ENCODE data around the gene KNOP1.

KNOP1 gene

GRCh38 chr16:19717741-19718623 lies at the start of gene KNOP1, which contains the start of gene IQCK:
Gene KNOP1, minus strand, starts transcription at chr16:19718227. Its CDS starts 3,192 bp downstream, at chr16:19715035.
Gene IQCK, plus strand, starts transcription at chr16:19718271. Its CDS starts 36 bp downstream, at chr16:19718307.
- DNase-seq (ENCODE audit: insufficient read length, low spot score) (peak; percentile 97), FAIRE-seq (peak; percentile 88)

GRCh38 chr16:19767497-19767896 lies 49.5 kb upstream of the KNOP1 start:
- FAIRE-seq (no peak), DNase-seq (ENCODE audit: insufficient read length, low spot score) (no peak)

- DNase-seq (ENCODE audit: insufficient read length, low spot score) = no peak
- no peak for FAIRE-seq
These were observed 49.0 kb upstream of the KNOP1 start for GRCh38 chr16:19766988-19767387.

GRCh38 chr16:19766554-19766884 lies 48.5 kb upstream of the KNOP1 start:
- DNase-seq (ENCODE audit: insufficient read length, low spot score) (no peak), FAIRE-seq (no peak)

GRCh38 chr16:19765860-19766553 lies 48.0 kb upstream of the KNOP1 start:
- FAIRE-seq (no peak), DNase-seq (ENCODE audit: insufficient read length, low spot score) (no peak)

GRCh38 chr16:19760356-19761060 lies 42.5 kb upstream of the KNOP1 start:
- no peak for FAIRE-seq
- DNase-seq (ENCODE audit: insufficient read length, low spot score) = no peak

GRCh38 chr16:19757762-19758595 lies 40.0 kb upstream of the KNOP1 start:
- DNase-seq (ENCODE audit: insufficient read length, low spot score) (no peak), FAIRE-seq (no peak)

GRCh38 chr16:19757026-19757425 lies 39.0 kb upstream of the KNOP1 start:
- DNase-seq (ENCODE audit: insufficient read length, low spot score) = no peak
- FAIRE-seq = no peak

- DNase-seq (ENCODE audit: insufficient read length, low spot score) (no peak), FAIRE-seq (no peak)
These were observed 37.2 kb upstream of the KNOP1 start for GRCh38 chr16:19755268-19755667.

GRCh38 chr16:19754644-19755036 lies 36.6 kb upstream of the KNOP1 start:
- FAIRE-seq (no peak), DNase-seq (ENCODE audit: insufficient read length, low spot score) (no peak)

- no peak for FAIRE-seq
- no peak for DNase-seq (ENCODE audit: insufficient read length, low spot score)
These were observed 36.0 kb upstream of the KNOP1 start for GRCh38 chr16:19753815-19754643.

GRCh38 chr16:19751478-19752385 lies 33.7 kb upstream of the KNOP1 start:
- FAIRE-seq (no peak), DNase-seq (ENCODE audit: insufficient read length, low spot score) (no peak)

GRCh38 chr16:19749571-19750080 lies 31.6 kb upstream of the KNOP1 start:
- FAIRE-seq (no peak), DNase-seq (ENCODE audit: insufficient read length, low spot score) (no peak)

GRCh38 chr16:19748389-19749168 lies 30.6 kb upstream of the KNOP1 start:
- DNase-seq (ENCODE audit: insufficient read length, low spot score) = no peak
- FAIRE-seq = no peak

- DNase-seq (ENCODE audit: insufficient read length, low spot score) (no peak), FAIRE-seq (no peak)
These were observed 28.5 kb upstream of the KNOP1 start for GRCh38 chr16:19746561-19746960.

GRCh38 chr16:19745286-19746010 lies 27.4 kb upstream of the KNOP1 start:
- DNase-seq (ENCODE audit: insufficient read length, low spot score) = no peak
- no peak for FAIRE-seq

- DNase-seq (ENCODE audit: insufficient read length, low spot score) (no peak), FAIRE-seq (no peak)
These were observed 26.6 kb upstream of the KNOP1 start for GRCh38 chr16:19744670-19745069.

All from GM19239 (cell line).